Endometrial microvascular endothelial cells (primary cell): ENCODE measurements around the gene NTM. TPM values are rescaled to one million over a fixed set of nuclear protein-coding genes. Genes with fewer than 3 reads are reported as not detected.

ENCODE experiments used
- in situ Hi-C: cut with HindIII; loops from 2 replicates; pipeline ENCODE4 v1.10.0; 2017; ENCODE audit warnings: low sequenced_read_pairs, low pct_unique_long_range_greater_than_20kb; ENCODE audit errors: inconsistent ontology term
- total RNA-seq: library from RNA; depleted of rRNA; stranded (reverse); fragments of >200 nt; gene quantifications from one replicate; pipeline ENCODE4 v1.2.3, GENCODE V29; 2015; ENCODE audit errors: inconsistent ontology term

Gene NTM
- total RNA-seq, 1 donor from 2014 or later: 4.3 TPM

GRCh38 chr11:131609337-131609736 lies 238.9 kb downstream of the NTM start:
- in situ Hi-C loops: no loop called here

GRCh38 chr11:131609921-131610320 lies 239.5 kb downstream of the NTM start:
- in situ Hi-C loops: no loop called here

GRCh38 chr11:131611322-131611721 lies 240.9 kb downstream of the NTM start:
- in situ Hi-C loops: no loop called here

- in situ Hi-C loops: no loop called here
Measured at GRCh38 chr11:131612533-131612932, 242.1 kb downstream of the NTM start.

DNA sequence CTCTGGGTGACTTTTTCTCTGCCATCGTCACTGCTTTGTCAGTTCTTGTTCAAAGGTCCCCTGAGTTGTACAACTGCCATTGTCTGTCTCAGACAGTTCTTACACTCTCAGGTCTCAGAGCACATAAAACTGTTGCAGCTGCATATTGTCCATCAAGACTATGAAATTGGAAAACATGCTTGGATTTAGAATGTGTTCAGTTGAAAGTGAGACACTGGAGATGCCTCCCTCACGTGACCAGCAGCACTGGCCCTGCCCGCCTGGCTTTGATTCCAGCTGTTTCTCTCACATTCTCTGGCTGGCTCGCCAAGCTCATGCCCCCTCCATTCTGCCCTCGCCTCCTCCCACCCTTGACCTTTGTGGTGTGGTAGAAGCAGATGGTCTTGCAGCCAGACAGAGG lies 244.2 kb downstream of the NTM start:
- in situ Hi-C loops: no loop called here

DNA sequence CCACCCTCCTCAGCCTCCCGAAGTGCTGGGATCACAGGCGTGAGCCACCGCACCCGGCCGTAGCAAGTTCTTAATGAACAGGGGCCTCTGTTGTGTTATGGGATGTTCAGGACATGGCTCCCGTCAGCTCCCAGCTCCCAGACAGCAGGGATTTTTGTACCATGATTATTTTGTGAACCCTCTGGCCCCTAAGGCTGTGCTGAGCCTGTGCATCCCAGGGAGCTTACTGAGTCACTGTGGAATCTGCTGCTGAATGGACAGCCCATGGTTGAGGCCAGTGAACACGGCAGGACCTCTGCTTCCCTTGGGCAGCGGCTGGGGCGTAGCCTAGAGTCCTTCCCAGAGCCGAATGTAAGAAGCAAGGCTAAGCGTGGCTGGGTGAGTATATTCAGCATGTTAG lies 245.2 kb downstream of the NTM start:
- in situ Hi-C loops: no loop called here

DNA sequence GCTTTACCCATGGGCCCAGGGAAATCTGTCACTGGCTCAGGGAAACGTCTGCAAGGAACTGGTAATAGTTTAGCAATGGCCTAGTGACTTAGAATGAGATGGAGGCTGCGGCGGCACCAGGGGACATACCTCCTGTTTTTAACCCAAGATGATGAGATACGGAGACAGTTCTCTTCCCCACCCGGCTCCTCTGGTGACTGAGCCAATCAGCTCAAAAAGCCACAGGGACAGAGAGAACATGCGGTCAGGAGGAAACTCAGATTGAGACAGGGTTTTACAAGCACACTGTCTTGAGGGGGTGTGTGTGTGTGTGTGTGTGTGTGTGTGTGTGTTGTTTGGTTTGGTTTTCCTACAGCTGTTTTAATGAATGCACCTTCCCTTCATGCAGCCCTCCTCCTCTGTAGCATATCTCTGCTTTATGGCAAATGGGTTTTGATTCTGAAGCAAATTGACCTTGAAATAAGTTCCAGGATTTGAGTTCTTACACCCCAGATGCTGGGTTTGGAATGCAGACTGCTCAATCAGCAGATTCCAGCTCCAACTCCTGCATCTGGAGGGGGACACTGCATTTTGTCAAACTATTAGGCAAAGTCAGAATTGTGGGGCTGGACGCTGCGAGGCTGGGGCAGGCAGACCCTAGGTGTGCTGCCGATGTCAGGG lies 246.2 kb downstream of the NTM start:
- in situ Hi-C loops: no loop called here

DNA sequence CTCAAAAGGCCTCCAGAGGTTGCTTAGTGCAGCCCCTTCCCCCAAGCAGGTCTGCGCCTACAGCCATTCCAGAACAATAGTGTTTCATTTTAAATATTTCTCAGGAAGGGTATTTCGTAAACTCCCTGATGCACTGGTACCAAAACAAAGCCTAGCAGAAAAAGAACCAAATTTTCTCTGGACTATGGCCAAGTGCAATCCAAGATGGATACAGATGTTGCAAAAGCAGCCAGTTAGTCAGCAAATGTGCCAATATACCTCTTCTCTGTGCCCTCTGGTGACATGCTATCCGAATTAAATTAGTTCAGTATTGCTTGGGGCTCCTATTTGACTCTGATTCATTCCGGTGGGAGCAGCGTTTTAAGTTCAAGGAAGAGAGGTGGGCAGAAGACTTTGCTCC lies 247.8 kb downstream of the NTM start:
- in situ Hi-C loops: no loop called here

GRCh38 chr11:131622193-131622592 lies 251.8 kb downstream of the NTM start:
- in situ Hi-C loops: no loop called here

DNA sequence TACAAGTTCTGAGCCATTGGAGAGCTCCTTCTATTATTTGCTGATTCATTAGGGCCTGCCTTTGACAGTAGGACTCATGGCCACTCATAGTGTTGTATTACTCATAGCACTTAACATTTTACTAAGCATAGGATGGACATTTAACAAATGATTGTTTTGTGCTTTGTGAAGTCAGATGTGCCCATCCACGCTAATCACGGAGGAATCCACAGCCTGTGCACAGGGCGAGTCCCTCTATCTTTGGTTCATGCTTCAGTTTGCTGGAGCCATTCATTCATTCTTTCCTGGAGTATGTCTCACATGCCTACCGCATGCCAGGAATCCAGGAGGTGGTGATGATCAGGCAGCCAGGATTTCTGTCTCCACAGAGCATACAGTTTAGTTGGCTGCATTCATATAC lies 254.1 kb downstream of the NTM start:
- in situ Hi-C loops: no loop called here

GRCh38 chr11:131626788-131627187 lies 256.4 kb downstream of the NTM start:
- in situ Hi-C loops: no loop called here

- in situ Hi-C loops: no loop called here
Measured at GRCh38 chr11:131628739-131629138, 258.3 kb downstream of the NTM start.

DNA sequence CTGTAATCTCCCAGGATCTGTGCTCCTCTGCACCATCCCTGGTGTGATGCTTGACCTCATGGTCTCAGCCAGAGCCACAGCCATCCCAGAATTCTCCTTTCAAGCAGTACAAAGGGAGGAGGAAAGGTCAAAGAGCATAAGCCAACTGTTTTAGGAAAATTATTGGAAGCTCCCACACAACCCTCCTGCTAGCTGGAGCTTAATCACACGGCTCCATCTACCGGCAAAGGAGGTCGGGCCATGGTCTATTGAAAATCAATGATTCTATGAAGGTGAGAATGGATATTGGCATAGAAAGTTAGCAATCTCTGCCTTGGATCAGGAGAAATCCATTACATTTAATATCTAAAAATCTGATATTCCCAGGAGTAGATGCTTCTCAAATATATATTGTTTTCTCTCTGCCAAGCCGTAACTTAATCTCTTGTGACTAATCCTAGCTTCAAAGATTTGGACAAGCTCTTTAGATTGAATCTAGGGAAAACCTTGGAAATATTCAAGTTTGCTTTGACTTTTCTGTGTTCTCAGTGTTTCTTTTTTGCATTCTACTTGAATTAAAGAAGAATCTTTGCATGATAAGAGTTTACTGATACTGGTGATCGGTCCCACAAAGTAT lies 259.6 kb downstream of the NTM start:
- in situ Hi-C loops: no loop called here

GRCh38 chr11:131632971-131633370 lies 262.6 kb downstream of the NTM start:
- in situ Hi-C loops: no loop called here

DNA sequence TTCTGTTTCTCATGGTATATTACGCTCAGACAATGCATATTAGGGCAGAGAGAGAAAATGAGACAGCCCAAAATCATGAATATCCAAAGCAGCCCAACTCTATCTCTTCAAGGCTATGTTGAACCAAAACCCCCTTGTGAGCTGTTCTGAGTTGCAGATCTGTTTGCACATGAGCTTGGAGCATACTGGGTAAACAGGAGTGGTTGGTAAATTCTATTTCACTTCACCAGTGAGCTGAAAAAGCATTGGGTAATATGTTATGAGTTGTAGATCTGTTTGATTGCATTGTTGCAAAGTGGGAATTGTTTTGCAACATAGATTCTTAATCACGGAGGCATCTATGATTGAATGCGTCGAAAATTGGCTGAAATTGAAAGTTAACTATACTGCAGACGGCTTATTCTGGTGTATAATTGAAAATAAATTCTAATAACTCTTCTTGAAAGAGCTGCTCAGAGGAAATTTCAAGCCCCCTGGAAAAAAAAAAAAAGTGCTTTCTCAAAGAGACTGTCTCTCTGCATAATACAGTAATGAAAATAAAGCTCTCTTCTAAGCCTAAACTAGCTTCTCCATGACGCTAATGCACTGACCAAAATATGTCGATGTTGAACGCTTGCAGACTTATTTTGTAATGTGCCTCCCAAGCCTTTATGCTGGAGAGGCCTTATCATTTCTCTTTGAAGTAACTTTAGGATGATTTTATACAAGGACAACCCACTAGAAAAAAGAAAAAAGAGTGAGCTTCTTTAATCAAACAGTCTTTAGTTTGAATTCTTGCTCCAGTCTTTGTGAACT lies 263.7 kb downstream of the NTM start:
- in situ Hi-C loops: no loop called here

GRCh38 chr11:131637469-131638175 lies 267.2 kb downstream of the NTM start:
- in situ Hi-C loops: no loop called here

DNA sequence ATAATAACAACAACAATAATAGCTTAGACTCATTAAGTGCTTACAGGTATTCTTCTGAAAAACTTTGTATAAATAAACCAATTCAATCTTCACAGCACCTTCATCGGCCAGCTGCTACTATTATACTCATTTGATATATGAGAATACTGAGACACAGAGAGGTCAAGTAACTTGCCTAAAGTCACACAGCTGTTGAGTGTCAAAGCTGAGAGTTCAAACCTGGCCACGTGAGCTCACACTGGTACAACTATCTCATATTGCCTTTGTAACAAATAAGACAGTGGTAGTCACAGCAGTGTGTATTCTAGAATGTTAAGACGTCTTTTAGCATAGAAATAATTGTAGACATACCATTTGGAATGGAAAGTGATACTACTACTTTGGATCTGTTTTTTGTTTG lies 268.5 kb downstream of the NTM start:
- in situ Hi-C loops: no loop called here

GRCh38 chr11:131640320-131640719 lies 269.9 kb downstream of the NTM start:
- in situ Hi-C loops: no loop called here

DNA sequence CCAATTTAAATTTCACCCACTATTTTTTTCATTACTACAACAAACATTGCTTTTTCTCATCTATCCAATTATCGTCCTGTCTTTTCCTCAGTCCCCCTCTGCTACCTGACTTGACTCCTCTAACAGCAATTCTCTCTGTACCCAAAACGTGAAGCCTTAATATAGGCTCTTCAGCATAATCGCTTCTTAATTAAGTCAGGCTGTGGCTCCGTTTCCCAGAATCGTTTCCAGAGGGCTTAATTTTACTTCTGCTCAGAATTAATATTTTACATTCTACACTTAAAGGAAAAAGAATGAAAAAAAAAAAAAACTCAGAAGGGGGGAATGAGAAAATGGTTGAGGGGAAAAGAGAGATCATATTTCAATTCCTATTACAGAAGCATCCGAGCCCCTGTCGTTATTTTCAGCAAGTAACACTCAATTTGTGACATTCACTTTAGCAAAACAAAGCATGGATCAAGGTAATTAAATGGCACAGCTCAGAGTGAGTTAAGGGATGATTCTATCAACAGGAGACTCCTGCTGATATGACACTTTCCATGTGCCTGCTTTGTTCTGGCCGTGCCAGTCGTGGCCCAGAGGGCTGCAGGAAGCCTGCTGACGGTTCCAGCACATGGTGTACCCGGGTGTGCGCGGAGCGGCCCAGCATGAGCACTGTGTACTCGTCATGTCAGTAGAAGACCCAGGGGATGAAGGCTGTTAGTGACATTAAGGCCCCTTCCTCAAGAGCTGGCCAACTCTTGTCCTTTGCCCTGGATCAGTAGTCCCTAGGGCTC lies 272.5 kb downstream of the NTM start:
- in situ Hi-C loops: no loop called here
